Keratinocyte (primary cell): ENCODE data around the gene TPRA1. TPM values are rescaled to one million over a fixed set of nuclear protein-coding genes. Genes with fewer than 3 reads are reported as not detected.

ENCODE experiments used
- DNase-seq: peaks from one replicate; pipeline ENCODE4 v3.0.0-alpha.2; 2011; ENCODE audit warnings: low read depth, missing footprints, low spot score
- FAIRE-seq: peaks from 2 replicates; lab custom pipeline; 2011; peaks lifted over from hg19 to GRCh38; lab: Jason Lieb, UNC
- H2AFZ ChIP-seq: 2 replicates; pipeline ENCODE4 v1.6.0; 2012; ENCODE audit warnings: low read length, control low read depth, inconsistent platforms; ENCODE audit not compliant: control insufficient read depth
- H3K27ac ChIP-seq: 2 replicates; pipeline ENCODE4 v1.5.1; 2011; ENCODE audit warnings: low read length; ENCODE audit not compliant: control insufficient read depth, insufficient read depth
- H3K27me3 ChIP-seq: 3 replicates; pipeline ENCODE4 v1.6.0; 2011; ENCODE audit warnings: low read length; ENCODE audit not compliant: control insufficient read depth, insufficient read depth; ENCODE audit errors: extremely low read depth
- H3K36me3 ChIP-seq, 2 experiments: 2 replicates in 1 of 2; 3 replicates in 1 of 2; pipeline ENCODE4 v1.5.1; 2011; ENCODE audit warnings: low read length in 2 of 2, mild to moderate bottlenecking in 1 of 2; ENCODE audit not compliant: control insufficient read depth in 2 of 2, insufficient read depth in 2 of 2; ENCODE audit errors: extremely low read depth in 1 of 2
- H3K4me1 ChIP-seq: 3 replicates; pipeline ENCODE4 v1.5.1; 2011; ENCODE audit warnings: low read length; ENCODE audit not compliant: control insufficient read depth, insufficient read depth; ENCODE audit errors: extremely low read depth
- H3K4me2 ChIP-seq: 3 replicates; pipeline ENCODE4 v1.6.0; 2011; ENCODE audit warnings: low read depth, low read length; ENCODE audit not compliant: control insufficient read depth, insufficient read depth; ENCODE audit errors: extremely low read depth
- H3K4me3 ChIP-seq, 3 experiments: fragments of 200-600 bp in 1 of 3; sonication (generic) in 1 of 3; 2 replicates in 2 of 3; 3 replicates in 1 of 3; pipeline ENCODE4 v1.5.1; 2011 to 2016; ENCODE audit warnings: low read length in 3 of 3, mild to moderate bottlenecking in 3 of 3, control low read depth in 2 of 3, inconsistent platforms in 1 of 3, low read depth in 1 of 3, mixed read lengths in 1 of 3, mixed run types in 1 of 3, moderate library complexity in 1 of 3; ENCODE audit not compliant: control insufficient read depth in 2 of 3, insufficient read depth in 2 of 3; ENCODE audit errors: extremely low read depth in 1 of 3
- H3K79me2 ChIP-seq: 2 replicates; pipeline ENCODE4 v1.6.0; 2012; ENCODE audit warnings: low read length; ENCODE audit not compliant: control insufficient read depth, insufficient read depth
- H3K9ac ChIP-seq: 3 replicates; pipeline ENCODE4 v1.6.0; 2011; ENCODE audit warnings: low read length; ENCODE audit not compliant: control insufficient read depth, insufficient read depth; ENCODE audit errors: extremely low read depth
- H3K9me1 ChIP-seq: 3 replicates; pipeline ENCODE4 v1.6.0; 2011; ENCODE audit warnings: low read length; ENCODE audit not compliant: control insufficient read depth, insufficient read depth; ENCODE audit errors: extremely low read depth
- H3K9me3 ChIP-seq: 2 replicates; pipeline ENCODE4 v1.5.1; 2012; ENCODE audit warnings: low read depth, low read length; ENCODE audit not compliant: control insufficient read depth
- H4K20me1 ChIP-seq: 3 replicates; pipeline ENCODE4 v1.6.0; 2011; ENCODE audit warnings: low read length; ENCODE audit not compliant: control insufficient read depth, insufficient read depth; ENCODE audit errors: extremely low read depth
- EZH2 ChIP-seq: IDR thresholded peaks from one replicate; pipeline ENCODE4 v1.6.1; 2012; ENCODE audit warnings: inconsistent platforms, mild to moderate bottlenecking, low read length, moderate library complexity
- dilution Hi-C: fragments of 300-500 bp; cut with MboI; formaldehyde crosslinking; loops from one replicate; pipeline ENCODE4 v1.7.0; 2020; ENCODE audit warnings: low sequenced_read_pairs; ENCODE audit not compliant: extremely low pct_ligation_motif_present
- polyA plus RNA-seq, 5 experiments: library from polyadenylated mRNA; depleted of rRNA in 3 of 5; stranded (reverse) in 3 of 5; stranded (forward) in 1 of 5; unstranded in 1 of 5; fragments of >200 nt; gene quantifications; 1 replicate in 1 of 5; 2 replicates in 3 of 5; 3 replicates in 1 of 5; pipeline versions ENCODE4 v1.2.1 to v1.2.3, GENCODE V29; 2011 to 2012; ENCODE audit warnings: missing spikeins in 2 of 5, low read depth in 1 of 5, low replicate concordance in 1 of 5
- TF ChIP-seq, protein P1 (sequence below), 3 experiments: IDR thresholded peaks in 1 of 3; conservative IDR thresholded peaks in 1 of 3; optimal IDR thresholded peaks in 1 of 3; 2 replicates in 2 of 3; 3 replicates in 1 of 3; pipeline versions ENCODE3 to v1.5.1; 2011; ENCODE audit warnings: low read length in 3 of 3, mild to moderate bottlenecking in 3 of 3, moderate library complexity in 2 of 3, control low read depth in 1 of 3, inconsistent platforms in 1 of 3; ENCODE audit not compliant: insufficient read depth in 2 of 3; ENCODE audit errors: extremely low read depth in 1 of 3

The TPRA1 gene
- polyA plus RNA-seq, 1 donor (not counting 4 experiments of a cell fraction or from before 2014, with no cell fraction given): 22.2 TPM

- no peak overlapping the region for H3K4me3 ChIP-seq
- H3K9me3 ChIP-seq: no peaks in the 10 kb centered on the region
- H3K36me3 ChIP-seq: no peaks in the 10 kb centered on the region
- dilution Hi-C loops: no loop called here
- H3K4me1 ChIP-seq: no peaks in the 10 kb centered on the region
- H3K4me2 ChIP-seq: no peak overlapping the region
- TF ChIP-seq, protein P1, sequence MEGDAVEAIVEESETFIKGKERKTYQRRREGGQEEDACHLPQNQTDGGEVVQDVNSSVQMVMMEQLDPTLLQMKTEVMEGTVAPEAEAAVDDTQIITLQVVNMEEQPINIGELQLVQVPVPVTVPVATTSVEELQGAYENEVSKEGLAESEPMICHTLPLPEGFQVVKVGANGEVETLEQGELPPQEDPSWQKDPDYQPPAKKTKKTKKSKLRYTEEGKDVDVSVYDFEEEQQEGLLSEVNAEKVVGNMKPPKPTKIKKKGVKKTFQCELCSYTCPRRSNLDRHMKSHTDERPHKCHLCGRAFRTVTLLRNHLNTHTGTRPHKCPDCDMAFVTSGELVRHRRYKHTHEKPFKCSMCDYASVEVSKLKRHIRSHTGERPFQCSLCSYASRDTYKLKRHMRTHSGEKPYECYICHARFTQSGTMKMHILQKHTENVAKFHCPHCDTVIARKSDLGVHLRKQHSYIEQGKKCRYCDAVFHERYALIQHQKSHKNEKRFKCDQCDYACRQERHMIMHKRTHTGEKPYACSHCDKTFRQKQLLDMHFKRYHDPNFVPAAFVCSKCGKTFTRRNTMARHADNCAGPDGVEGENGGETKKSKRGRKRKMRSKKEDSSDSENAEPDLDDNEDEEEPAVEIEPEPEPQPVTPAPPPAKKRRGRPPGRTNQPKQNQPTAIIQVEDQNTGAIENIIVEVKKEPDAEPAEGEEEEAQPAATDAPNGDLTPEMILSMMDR (optimal IDR thresholded peaks at IDR 0.05 in 1 of 3, IDR thresholded peaks at IDR 0.05 in 1 of 3, conservative IDR thresholded peaks at IDR 0.05 in 1 of 3; ENCODE audit: extremely low read depth in 1 of 3, insufficient read depth in 2 of 3, low read length in 3 of 3): peak in 1 of 3 experiments; percentile 32
- no peak for TF ChIP-seq EZH2
- H3K9me1 ChIP-seq: no peaks in the 10 kb centered on the region
- no peaks in the 10 kb centered on the region for H3K79me2 ChIP-seq
- H3K9ac ChIP-seq: no peak overlapping the region
- H2AFZ ChIP-seq: no peak overlapping the region
- FAIRE-seq: no peak
- no peak for DNase-seq
- H3K27me3 ChIP-seq: no peaks in the 10 kb centered on the region
- H4K20me1 ChIP-seq: no peaks in the 10 kb centered on the region
- H3K27ac ChIP-seq: no peak overlapping the region
Measured at GRCh38 chr3:127556565-127556964, 34.0 kb downstream of the TPRA1 start.

- H3K9me1 ChIP-seq: no peaks in the 10 kb centered on the region
- DNase-seq (no peak), FAIRE-seq (no peak)
- no peaks in the 10 kb centered on the region for H3K4me1 ChIP-seq
- H3K9me3 ChIP-seq: no peaks in the 10 kb centered on the region
- H4K20me1 ChIP-seq: no peaks in the 10 kb centered on the region
- no peak overlapping the region for H3K4me2 ChIP-seq
- H3K27ac ChIP-seq: no peak overlapping the region
- TF ChIP-seq, protein P1 (optimal IDR thresholded peaks at IDR 0.05 in 1 of 3, IDR thresholded peaks at IDR 0.05 in 1 of 3, conservative IDR thresholded peaks at IDR 0.05 in 1 of 3; ENCODE audit: extremely low read depth in 1 of 3, insufficient read depth in 2 of 3, low read length in 3 of 3): no peak
- no peak for TF ChIP-seq EZH2
- H3K4me3 ChIP-seq: no peak overlapping the region
- dilution Hi-C loops: no loop called here
- no peak overlapping the region for H2AFZ ChIP-seq
- H3K9ac ChIP-seq: no peak overlapping the region
- H3K79me2 ChIP-seq: no peaks in the 10 kb centered on the region
- H3K27me3 ChIP-seq: peaks cover 5% of the 10 kb centered on the region
- H3K36me3 ChIP-seq: no peaks in the 10 kb centered on the region
Measured at GRCh38 chr3:127555108-127555507, 35.4 kb downstream of the TPRA1 start.
